H4 (cell line): Measurements from ENCODE around the gene LRRC40. TPM values are rescaled to one million over a fixed set of nuclear protein-coding genes. Genes with fewer than 3 reads are reported as not detected.

Experiments used
- DNase-seq: peaks from one replicate; pipeline ENCODE4 v3.0.0-alpha.2; 2015; ENCODE audit warnings: low spot score
- total RNA-seq: library from RNA; depleted of rRNA; stranded (reverse); fragments of >200 nt; shearing (Covaris generic); gene quantifications from 2 replicates; pipeline ENCODE4 v1.2.3, GENCODE V29; 2014; rRNA removed

The LRRC40 gene
- total RNA-seq, 1 experiment from 2014 or later: 29.5 TPM

DNA sequence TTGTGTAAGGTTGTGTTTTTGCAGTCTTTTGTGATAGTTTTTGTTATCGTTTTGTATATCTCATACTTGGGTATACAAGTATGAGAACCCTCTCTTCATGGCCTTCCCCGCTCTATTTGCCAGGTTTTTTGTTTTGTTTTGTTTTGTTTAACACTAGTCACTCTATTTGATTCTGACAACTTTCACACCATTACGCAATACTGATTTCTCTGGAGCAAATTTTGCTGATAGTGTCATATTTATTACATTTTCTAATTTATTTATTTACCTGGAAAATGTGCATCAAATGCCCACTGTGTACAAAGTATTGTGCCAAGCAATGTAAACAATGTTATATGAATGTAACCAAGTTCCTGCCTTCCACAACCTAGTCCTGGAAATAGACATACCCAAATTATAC is 90.1 kb downstream of the LRRC40 start:
- DNase-seq: no peak

GRCh38 chr1:70112838-70113237 is 92.5 kb downstream of the LRRC40 start:
- DNase-seq: no peak

DNA sequence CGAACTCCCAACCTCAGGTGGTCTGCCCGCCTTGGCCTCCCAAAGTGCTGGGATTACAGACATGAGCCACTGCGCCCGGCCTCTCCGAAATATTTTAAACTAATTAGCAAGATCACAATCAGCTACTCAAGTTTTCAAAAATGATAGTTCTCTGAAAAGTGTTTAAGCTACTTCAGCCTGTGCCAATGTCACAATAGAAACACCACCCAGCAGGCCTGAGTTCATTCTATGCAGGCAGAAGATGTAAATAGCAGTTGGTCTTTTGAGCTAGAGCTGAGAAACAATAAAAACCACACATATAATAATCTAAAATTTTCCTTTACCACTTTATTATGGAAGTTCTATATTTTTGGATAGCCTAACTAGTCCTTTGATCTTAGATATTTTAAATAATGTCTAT is 96.1 kb downstream of the LRRC40 start:
- no peak for DNase-seq

GRCh38 chr1:70103770-70104169 is 101.6 kb downstream of the LRRC40 start:
- no peak for DNase-seq

DNA sequence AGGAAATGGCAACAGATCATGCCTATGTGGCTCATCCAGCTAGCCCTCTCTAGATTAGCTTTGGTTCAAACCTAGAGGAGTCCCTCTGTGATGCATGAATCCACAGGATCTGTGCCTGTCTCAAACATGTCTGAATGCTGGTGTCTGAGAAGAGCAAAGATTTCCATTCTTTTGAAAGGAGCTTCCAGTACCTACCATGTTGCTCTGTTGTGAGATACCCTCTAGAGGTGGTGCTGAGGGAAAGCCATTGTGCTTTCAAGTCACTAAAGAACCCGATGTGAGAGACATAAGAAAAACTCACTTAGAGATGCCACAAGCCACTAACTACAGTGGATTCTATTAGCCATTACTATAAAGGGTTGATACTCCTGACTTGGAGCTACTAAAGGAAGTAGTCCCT is 103.6 kb downstream of the LRRC40 start:
- DNase-seq: no peak

GRCh38 chr1:70101231-70101630 is 104.1 kb downstream of the LRRC40 start:
- no peak for DNase-seq

Other genes with a start within 250 kb of the LRRC40 start
- gene SRSF11, start 15.8 kb upstream of the LRRC40 start, total RNA-seq: 48.5 and 65.2 TPM in 2 replicates
- gene ANKRD13C, start 149.1 kb upstream of the LRRC40 start, total RNA-seq: 24.2 and 29.9 TPM in 2 replicates
- gene CTH, start 205.7 kb upstream of the LRRC40 start, total RNA-seq: 21.9 and 26.3 TPM in 2 replicates